Mucosa of descending colon (tissue), 3 donors: ENCODE results near the gene PLCB4. TPM values are rescaled to one million over a fixed set of nuclear protein-coding genes. Genes with fewer than 3 reads are reported as not detected.

ENCODE experiments used
- ATAC-seq: fragments of 200-7000 bp; cut with Tn5 transposase; one replicate; pipeline ENCODE4 v1.9.1; 2020; ENCODE audit warnings: mild to moderate bottlenecking, moderate library complexity
- DNase-seq, 3 donors: peaks; one replicate each; pipeline ENCODE4 v3.0.0-alpha.2; 2020
- H3K36me3 ChIP-seq: fragments of 200-600 bp; one replicate; pipeline ENCODE4 v1.8.0; 2021; ENCODE audit warnings: low read depth, mild to moderate bottlenecking
- H3K4me1 ChIP-seq: fragments of 200-600 bp; one replicate; pipeline ENCODE4 v1.8.0; 2021; ENCODE audit warnings: low read depth, mild to moderate bottlenecking
- H3K4me3 ChIP-seq: fragments of 200-600 bp; one replicate; pipeline ENCODE4 v1.8.0; 2021; ENCODE audit warnings: mild to moderate bottlenecking
- H3K9me3 ChIP-seq: fragments of 200-600 bp; one replicate; pipeline ENCODE4 v1.8.0; 2021; ENCODE audit warnings: mild to moderate bottlenecking
- intact Hi-C, 2 donors: fragments of 100-400 bp; cut with DNase I in 1 of 2; cut with micrococcal nuclease in 1 of 2; formaldehyde crosslinking; loops; one replicate each; pipeline versions ENCODE4 v1.11.0 to v1.11.1; 2022; cut with DNase I, micrococcal nuclease
- total RNA-seq, 3 donors: library from RNA; stranded (reverse); fragmentation: NEBNext Ultra II Directional in 2 of 3; extraction: Animal tissue kit (Norgen Biotek cat#: 25700) in 2 of 3; gene quantifications; one replicate each; pipeline versions ENCODE4 v1.2.1 to v1.2.4, GENCODE V29; 2021 to 2023
- TF ChIP-seq, protein P1 (sequence below): fragments of 200-600 bp; IDR thresholded peaks from one replicate; pipeline ENCODE4 v1.8.0; 2022; ENCODE audit warnings: antibody characterized with exemption, mild to moderate bottlenecking
- donor health status: DM: no; HTN: no; CAD: no; lungs with moderate emphysema.
- donor health status: DM: no; HTN: no; CAD: no.
- donor health status: DM: no; HTN: yes; CAD: no.

The PLCB4 gene
- total RNA-seq, 3 donors from 2014 or later, result 37.8 to 55.0 (median 51.2) TPM

DNA sequence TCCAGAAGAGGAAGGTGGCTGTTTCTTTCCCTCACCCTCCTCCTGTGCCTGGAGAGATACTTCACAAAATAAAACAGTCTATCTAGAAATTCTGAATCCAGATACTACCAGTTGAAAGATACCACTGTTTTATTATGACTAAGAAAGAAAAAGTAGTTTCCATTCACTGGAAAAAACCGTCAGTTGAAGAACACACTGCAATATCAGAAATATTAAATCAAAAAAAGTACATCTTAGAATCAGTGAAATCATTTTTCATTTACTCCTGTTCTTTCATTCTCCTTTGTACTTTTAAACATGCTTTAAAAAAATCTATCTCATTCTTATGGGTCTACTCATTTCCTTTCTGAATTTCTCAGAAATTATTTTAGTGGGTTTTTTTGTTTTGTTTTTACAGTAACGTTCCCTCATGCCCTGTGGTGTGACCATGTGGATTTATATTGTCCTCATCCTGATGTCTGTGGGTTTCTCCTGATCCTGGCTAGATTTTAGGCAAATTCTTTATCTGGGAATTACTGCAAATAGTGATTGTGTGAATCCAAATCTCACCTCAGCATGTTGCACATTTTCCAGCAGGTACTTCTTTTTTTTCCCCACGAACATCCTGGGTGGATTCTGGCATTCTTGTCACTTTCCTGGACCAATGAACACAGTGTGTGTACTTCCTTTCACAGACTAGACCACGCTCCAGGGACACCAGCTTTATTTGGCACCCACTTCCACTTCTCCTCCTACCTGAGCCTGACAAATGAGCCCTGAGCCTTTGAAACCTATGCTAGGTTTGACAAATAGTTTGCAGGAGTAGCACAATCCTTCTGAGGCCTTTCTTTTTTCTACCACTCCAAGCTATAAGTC, 331.5 kb downstream of the PLCB4 start:
- TF ChIP-seq, protein P1, sequence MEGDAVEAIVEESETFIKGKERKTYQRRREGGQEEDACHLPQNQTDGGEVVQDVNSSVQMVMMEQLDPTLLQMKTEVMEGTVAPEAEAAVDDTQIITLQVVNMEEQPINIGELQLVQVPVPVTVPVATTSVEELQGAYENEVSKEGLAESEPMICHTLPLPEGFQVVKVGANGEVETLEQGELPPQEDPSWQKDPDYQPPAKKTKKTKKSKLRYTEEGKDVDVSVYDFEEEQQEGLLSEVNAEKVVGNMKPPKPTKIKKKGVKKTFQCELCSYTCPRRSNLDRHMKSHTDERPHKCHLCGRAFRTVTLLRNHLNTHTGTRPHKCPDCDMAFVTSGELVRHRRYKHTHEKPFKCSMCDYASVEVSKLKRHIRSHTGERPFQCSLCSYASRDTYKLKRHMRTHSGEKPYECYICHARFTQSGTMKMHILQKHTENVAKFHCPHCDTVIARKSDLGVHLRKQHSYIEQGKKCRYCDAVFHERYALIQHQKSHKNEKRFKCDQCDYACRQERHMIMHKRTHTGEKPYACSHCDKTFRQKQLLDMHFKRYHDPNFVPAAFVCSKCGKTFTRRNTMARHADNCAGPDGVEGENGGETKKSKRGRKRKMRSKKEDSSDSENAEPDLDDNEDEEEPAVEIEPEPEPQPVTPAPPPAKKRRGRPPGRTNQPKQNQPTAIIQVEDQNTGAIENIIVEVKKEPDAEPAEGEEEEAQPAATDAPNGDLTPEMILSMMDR, result no peak
- H3K9me3 ChIP-seq, result no peaks in the 10 kb centered on the region
- no peak for ATAC-seq
- intact Hi-C loops, result no loop called here
- no peaks in the 10 kb centered on the region for H3K36me3 ChIP-seq
- H3K4me1 ChIP-seq, result no peaks in the 10 kb centered on the region
- H3K4me3 ChIP-seq, result no peak overlapping the region
- DNase-seq, result no peak

DNA sequence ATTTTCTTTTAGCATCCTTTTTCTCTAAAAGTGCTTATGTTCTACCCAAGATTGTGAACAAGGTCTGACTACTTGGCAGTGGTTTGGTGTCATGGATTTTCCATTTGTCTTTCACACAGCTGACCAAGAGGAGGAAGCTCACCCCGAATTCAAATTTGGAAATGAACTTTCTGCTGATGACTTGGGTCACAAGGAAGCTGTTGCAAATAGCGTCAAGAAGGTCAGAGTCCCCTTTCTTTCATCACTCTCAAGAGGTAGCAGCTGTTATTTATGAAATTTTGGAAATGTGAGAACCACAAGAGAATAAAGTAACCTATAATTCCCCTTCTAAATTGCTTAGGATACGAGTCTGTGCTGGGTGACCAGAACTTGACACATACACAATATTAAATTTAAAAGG, 332.5 kb downstream of the PLCB4 start:
- H3K9me3 ChIP-seq, result no peaks in the 10 kb centered on the region
- ATAC-seq (no peak), DNase-seq (no peak)
- no peaks in the 10 kb centered on the region for H3K36me3 ChIP-seq
- no peak overlapping the region for H3K4me3 ChIP-seq
- H3K4me1 ChIP-seq, result no peaks in the 10 kb centered on the region
- intact Hi-C loops, result no loop called here
- TF ChIP-seq, protein P1, result no peak

DNA sequence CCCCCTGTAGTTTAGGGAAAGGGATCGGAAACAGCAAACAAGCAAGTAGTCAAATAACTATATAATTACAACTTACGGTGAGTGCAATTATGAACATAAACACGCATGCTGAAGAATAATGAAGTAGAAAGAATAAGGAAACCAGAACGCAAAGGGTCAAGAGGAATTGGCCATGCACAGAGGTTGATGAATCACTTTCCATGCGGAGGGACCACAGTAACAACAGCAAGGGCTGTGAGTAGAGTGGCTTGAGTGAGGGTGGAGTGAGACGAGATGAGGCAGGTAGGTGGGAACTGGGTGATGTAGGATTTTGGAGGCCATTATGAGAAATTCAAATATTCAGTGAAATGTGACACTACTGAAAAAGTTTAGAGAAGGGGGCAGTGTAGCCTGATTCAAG, 333.3 kb downstream of the PLCB4 start:
- TF ChIP-seq, protein P1, result no peak
- Histone ChIP-seq H3K4me3 (no peak overlapping the region), H3K4me1 (no peaks in the 10 kb centered on the region), H3K36me3 (no peaks in the 10 kb centered on the region), H3K9me3 (no peaks in the 10 kb centered on the region)
- intact Hi-C loops, result no loop called here
- no peak for DNase-seq
- ATAC-seq, result no peak

DNA sequence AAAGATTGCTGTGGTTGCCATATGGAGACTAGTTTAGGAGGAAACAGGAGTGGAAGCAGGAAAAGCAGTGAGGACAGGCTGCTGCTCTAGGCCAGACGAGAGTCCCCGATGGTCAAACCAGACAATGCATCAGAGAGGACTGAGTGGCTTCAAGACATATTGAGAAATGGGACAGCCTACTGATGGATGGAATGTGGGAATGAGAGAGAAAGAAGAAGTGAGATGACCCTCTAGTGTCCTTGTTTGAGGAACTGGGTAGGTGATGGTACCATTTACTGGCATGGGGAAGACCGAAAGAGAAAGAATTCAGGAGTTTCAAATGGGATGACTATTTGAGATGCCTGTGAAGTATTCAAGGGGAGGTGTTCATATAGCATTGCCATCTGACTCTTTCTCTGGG, 333.7 kb downstream of the PLCB4 start:
- H3K4me3 ChIP-seq, result no peak overlapping the region
- intact Hi-C loops, result no loop called here
- no peaks in the 10 kb centered on the region for H3K4me1 ChIP-seq
- TF ChIP-seq, protein P1, result no peak
- no peaks in the 10 kb centered on the region for H3K36me3 ChIP-seq
- no peak for DNase-seq
- no peaks in the 10 kb centered on the region for H3K9me3 ChIP-seq
- ATAC-seq, result no peak

DNA sequence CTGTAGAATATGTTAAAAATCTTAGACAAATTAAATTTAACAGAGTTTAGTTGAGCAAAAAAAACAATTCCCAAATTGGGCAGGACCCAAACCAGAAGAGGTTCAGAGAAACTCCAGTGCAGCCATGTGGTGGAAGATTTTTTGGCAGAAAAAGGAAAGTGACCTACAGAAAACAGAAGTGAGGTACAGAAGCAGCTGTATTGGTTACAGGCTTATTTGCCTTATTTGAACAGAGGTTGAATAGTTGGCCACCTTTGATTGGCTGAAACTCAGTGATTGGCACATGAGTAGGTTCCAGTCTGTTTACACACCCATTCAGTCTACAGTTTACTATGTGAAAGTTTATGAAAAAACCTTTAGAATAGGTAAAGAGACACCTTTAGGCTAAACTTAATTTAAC, 334.6 kb downstream of the PLCB4 start:
- TF ChIP-seq, protein P1, result no peak
- ATAC-seq (no peak), DNase-seq (no peak)
- Histone ChIP-seq H3K4me1 (no peaks in the 10 kb centered on the region), H3K36me3 (no peaks in the 10 kb centered on the region), H3K4me3 (no peak overlapping the region), H3K9me3 (no peaks in the 10 kb centered on the region)
- intact Hi-C loops, result no loop called here
